Lung microvascular endothelial cell (primary cell): ENCODE results near the gene PRDM5. TPM values are rescaled to one million over a fixed set of nuclear protein-coding genes. Genes with fewer than 3 reads are reported as not detected.
A peak's percentile ranks its signal among the peaks of the same experiment; 100 is the strongest.

ENCODE experiments used
- DNase-seq, 2 donors: peaks; one replicate each; pipeline versions ENCODE4 v3.0.0 to v3.0.0-alpha.2; 2010; ENCODE audit warnings: low read depth in 2 of 2
- total RNA-seq: library from RNA; depleted of rRNA; stranded (reverse); fragments of >200 nt; gene quantifications from 2 replicates; pipeline ENCODE4 v1.2.1, GENCODE V29; 2014

The PRDM5 gene
- total RNA-seq, 1 donor from 2014 or later = 6.2 TPM

DNA sequence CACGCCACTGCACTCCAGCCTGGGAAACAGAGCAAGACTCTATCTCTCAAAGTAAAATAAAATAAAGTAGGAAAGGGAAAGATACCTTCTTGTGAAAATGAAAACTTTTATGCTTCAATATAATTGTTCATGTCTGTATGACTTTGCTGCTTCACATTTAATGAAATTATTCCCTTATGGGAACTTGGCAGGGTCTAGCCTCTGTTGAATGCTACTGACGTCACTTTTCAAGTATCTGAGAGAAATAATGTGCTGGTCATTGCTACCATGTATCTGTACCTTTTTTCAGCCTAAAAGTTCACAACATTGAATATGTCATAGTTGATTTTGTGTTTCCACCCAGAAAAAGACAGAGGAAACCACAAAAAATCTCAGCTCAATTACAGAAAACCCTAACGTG, 65.2 kb downstream of the PRDM5 start:
- DNase-seq = no peak

DNA sequence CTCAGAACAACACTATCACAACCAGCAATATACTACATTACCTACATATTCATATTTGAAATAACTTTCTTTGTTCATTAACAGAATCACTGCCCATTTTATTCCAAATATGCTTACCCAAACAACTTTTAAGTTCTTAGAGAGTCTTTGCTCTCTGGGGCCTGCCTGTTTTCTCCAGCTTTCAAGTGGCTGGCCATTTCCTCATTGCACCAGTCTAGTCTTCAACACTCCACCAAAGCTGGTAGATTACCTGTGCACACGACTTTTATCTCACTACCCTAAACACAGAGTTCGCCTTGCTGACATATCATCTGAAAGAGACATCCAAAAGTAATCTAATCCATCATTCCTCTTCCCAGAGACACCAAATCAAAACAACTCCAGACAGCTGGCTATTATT, 66.2 kb downstream of the PRDM5 start:
- no peak for DNase-seq

DNA sequence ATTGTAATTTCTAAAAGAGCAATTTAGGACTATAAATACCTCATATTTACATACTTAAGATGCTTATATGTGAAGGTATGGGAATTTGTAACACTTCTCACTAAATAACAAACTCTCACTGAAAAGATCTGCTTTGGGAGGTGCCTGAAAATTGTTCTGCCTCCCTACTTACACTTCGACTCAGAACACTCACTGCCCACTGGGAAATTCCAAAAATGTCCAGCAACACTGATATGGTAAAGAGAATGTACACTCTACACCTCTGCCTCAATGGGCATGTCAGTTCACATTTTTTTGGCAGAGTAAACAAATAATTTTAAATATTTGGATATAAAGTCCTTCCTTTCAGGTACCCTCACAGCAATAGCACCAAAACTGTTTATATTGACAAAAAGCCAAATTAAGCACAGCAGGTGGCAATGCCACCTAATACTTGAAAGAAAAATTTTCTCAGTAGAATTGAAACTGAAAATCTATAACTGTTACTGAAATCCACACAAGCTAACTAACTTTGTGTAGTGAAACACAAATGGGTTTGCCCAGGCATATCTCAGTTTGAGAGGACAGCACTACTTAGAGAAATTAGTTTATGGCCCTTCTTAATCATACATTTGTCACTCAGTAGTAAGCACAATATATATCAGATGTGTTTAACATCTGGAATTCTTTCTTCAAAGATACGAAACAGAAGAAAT, 67.1 kb downstream of the PRDM5 start:
- no peak for DNase-seq

DNA sequence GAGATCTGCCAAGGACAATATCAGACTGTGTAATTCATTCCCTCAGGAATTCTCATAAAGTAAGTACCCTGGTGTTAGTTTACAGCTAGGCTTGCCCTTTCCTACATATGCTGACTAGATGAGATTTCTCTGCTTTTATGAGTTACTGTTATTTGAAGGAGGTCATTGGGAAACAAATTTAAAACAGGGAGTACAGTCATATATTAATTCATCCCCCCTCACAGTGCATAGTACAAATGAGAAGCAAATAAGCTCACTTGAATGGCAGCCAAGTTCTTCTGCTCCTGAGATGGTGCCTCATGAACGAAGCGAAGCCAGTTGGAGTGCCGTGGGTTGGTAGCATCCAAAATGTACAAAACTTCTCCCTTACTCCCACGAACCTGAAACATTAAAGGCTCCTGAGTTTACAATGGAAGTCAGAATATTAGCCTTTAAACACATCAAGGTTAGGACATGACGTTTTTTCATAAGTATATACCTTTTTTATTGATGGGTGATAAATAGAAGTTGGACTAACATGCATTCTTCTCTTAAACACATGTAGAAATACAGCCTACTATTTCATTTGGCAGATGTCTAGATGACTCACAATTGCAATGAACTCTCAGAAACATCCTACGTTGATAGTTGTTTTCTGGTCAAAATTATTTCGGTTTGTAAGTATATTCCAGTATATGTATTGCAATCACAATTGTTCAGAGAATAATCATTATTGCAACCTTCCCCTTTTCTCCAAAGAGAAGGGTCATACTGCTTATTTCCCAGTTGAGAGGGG, 69.2 kb downstream of the PRDM5 start:
- no peak for DNase-seq

DNA sequence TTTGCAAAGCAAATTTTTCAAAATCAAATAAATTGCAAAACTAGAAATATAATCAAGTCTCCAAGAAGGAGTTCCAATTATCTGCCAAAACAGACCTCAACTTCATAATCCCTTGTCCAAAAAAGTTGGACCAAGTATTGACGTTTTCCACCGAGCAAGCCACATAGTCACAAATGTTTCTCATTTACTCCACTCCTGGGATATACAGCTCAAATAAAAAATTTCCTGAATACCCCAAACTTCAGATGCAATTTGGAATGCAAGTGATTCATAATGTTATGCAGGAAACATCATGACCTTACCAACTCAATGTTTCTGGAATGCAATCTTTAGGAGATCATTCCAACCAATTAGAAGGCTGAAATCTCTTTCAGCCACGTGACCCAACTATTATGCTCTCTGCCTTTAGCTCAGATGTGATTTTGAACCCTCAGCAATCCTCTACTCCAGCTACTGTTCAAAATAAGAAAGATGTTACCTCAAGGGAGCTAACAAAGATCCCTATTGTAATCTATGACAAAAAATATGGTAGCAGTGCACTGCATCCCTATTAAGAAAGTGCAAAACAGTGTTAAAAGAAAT, 72.4 kb downstream of the PRDM5 start:
- DNase-seq = peak; percentile 6 to 38

DNA sequence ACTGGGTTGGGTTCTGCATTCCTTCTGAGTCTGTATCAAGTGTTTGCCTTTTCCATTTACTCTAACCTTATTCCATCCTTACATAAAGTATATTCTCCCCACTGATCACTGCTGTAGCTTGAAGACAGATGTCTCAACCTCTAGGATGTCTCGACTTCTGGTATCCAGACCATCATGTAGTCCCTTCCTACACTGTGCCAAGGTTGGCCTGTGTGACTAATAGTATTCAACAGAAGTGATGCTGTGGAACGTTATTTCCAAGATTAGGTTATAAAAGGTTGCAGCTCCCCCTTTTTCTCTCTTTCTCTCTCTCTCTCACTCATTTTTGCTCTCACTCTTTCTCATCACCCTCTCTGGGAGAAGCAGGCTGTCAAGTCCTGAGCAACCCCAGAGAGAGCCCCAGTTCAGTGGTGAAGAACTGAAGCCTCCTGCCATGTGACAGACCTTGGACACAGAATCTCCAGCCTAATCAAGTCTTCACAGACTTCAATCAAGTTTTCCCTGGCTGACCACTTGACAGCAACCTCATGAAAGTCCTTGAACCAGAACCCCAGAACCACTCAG, 75.4 kb downstream of the PRDM5 start:
- no peak for DNase-seq

DNA sequence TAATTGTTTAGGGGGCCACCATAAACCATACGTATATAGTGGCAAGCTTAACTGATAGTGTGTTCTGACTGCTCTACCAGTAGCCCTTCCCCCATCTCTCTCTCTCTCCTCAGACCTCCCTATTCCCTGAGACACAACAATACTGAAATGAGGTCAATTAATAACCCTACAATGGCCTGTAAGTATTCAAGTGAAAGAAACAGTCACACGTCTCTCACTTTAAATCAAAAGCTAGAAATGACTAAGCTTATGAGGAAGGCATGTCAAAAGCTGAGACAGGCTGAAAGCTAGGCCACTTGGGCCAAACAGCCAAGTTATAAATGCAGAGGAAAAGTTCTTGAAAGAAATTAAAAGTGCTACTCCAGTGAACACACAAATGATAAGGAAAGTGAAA, 78.0 kb downstream of the PRDM5 start:
- DNase-seq = no peak

DNA sequence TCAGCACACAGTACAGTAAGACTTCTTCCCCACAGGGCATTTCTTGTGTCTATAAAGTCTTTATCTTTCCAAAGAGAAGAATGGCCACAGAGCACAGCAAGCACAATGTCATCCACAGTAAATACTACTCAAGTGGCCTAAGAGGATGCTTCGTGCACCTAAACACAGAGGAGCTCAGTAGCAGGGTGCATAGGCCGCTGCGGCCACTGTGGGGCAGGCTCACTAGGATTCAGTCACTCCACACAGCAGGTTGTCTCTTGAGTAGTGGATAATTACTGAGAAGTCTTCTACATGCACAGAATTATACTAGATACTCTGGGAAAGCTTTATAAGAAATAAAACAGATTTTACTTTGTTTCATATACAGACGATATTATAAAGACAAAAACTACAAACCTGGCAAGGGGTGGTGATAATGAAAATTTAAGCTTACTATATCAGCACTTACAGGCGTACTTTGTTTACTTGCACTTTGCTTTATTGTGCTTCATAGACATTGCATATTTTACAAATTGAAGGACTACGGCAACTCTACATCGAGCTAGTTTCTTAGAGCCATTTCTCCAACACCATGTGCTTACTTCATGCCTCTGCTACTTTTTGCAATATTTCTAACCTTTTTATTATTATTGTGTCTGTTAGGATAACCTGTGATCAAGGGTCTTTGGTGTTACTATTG, 78.5 kb downstream of the PRDM5 start:
- DNase-seq = no peak

DNA sequence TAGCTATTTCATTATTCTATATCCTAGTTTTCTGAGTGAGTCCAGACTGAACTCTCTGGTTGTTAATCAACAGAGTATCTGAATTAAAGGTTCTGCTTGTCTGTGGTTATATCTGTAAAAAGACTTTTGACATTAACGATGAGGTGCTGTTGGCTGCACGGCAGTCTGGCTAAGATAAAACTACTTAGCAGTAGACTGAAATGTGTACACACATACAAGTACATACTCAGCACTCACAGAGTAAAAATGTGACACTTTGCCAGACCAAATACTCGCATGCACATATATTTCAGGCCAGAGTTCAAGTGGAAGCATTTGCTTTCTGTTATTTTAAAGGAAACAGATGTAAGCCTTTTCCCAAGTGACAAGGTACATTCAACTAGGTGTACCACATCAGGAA, 80.5 kb downstream of the PRDM5 start:
- DNase-seq = peak in 1 of 2 donors; percentile 55

DNA sequence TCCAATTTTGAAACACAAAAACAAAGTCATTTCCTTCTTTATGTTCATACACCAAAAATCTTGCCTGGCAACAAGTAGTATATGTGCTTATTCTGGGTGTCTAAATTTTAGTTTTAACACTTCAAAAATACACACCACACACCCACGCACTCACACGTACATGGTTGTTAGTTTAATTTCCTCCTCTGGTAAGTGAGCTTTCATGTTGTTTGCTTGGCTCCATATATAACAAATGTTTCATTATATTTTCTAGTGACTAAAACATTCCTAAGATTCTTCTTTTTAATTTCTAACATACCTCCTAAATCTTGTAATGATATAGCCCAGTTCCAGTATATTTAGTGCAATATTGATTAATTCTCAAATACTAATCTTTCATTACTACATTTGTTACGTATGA, 80.9 kb downstream of the PRDM5 start:
- no peak for DNase-seq

DNA sequence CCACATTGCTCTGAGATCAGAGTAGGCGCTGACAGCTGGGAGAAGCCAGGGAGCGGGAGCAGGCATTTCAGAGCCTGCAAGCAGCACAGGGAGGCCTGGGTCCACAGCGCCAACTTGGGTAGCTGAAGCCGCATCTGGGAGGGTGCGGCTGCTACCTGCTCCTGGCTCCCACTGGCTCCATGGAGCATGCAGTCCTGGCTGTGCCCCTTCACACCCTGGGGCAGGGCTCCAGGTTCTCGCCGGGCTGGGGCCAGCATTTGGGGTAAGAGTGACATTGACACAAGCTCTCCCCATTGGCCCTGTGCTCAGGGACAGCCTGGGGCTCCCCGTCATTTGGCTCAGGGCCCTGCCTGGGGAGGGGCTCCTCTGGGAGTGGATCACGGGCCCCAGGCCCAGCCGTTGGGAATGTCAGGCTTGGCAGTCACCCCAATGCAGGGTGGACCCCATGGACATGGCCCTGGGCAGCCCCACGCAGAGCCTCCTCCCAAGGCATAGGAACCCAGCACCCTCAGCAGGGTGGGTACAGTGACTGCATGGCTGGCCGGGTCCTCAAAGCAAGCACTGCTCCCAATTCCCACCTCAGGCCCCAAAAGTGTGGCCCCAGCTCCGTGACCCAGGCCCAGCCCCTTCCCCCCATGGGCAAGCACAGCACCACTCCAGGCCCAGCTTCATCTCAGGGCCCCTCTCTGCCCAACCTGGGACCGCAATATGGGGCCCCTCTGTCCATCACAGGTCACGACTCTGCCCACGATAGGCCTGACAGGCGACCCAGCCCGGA, 82.4 kb downstream of the PRDM5 start:
- DNase-seq = no peak

DNA sequence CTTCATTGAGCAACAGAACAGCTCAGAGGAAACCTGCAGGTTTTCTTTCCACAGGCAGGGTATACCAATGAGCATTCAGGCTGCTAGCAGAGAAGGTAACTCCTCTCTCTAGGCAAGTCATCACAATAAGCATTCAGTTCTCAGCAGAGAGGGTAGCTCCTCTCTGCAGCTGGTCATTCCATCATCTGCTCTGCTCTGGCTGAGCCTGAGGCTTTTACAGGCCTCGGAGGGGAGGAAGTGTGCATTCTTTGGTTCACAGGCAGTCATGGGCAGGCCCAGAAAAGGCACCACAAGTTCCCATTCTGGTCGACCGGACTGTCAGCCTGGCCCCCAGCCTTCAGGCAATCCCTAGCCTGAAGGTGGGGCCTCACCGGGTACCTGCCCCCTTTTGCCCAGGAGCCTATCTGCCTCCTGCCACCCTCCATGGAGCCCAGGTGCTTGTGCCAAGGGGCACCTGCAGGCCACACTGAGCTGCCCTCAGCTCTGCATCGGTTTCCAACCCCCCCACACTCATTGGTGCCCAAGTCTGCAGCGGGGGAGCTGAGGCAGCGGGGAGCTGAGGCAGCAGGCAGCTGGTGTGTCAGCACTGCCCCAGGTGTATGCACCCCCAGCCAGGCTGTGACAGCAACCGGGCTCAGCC, 83.1 kb downstream of the PRDM5 start:
- DNase-seq = no peak

DNA sequence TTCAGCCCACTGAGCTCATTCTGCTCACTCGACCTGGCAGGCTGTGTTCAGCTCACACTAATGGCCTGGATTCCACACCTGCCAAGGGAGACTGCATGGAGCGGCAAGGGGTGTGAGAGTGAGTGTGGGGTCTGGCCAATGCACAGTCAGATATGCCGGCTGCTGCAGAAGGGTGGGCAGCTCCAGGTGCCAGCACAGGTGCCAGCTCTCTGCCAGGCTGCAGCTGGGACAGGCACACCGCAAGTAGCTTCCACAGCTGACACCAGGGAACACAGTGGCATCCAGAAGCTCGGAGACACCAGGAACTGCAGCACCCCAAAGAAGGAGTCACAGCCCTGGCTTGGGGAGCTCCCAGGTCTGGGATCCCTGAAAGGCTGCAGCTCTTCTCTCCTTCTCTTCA, 83.7 kb downstream of the PRDM5 start:
- no peak for DNase-seq

DNA sequence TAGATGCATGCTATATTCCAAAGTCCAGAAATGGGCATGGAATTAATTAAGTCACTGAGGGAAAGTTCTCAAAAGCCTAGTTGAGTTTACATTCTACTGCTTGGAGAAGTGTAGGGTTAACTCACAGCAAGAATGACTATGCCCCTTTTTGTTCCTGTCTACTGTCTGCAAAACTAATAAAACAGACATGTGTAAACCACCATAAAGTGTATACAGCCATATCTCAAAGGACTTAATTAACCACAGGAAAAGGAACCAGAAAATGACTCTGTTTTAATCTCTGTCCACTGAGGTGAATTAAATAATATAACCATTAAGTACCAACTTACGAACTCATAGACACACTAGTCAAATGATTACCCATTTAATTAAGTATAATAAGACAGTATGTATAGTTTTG, 84.9 kb downstream of the PRDM5 start:
- DNase-seq = no peak

DNA sequence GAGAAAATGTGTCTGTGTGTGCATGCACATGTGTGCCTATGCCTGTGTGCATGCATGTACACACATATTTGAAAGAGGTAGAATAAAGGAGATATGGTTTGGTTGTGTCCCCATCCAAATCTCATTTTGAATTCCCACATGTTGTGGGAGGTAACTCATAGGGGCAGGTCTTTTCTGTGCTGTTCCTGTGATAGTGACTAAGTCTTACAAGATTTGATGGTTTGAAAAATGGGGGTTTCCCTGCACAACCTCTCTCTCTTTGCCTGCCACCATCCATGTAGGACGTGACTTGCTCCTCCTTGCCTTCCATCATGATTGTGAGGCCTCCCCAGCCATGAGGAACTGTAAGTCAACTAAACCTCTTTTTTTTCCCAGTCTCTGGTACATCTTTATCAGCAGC, 87.2 kb downstream of the PRDM5 start:
- DNase-seq = no peak

DNA sequence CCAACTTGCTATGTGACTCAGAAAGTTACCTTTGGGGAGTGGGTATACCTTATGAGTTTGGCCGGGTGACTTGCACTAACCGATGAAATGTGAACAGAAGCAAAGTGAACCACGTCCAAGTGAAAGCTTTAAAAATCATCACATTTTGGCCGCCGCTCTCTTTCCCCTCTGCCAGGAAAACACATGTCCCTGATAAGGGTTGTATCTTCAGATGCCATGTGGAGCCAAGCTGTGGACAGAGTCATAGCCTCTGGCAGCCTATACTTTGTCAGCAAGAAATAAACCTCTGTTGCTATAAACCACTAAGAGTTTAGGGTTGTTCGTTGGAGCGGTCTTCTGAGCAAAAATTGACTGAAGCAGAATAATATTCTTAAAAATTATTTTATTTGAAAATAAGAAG, 92.3 kb downstream of the PRDM5 start:
- peak in 1 of 2 donors; percentile 24 for DNase-seq

DNA sequence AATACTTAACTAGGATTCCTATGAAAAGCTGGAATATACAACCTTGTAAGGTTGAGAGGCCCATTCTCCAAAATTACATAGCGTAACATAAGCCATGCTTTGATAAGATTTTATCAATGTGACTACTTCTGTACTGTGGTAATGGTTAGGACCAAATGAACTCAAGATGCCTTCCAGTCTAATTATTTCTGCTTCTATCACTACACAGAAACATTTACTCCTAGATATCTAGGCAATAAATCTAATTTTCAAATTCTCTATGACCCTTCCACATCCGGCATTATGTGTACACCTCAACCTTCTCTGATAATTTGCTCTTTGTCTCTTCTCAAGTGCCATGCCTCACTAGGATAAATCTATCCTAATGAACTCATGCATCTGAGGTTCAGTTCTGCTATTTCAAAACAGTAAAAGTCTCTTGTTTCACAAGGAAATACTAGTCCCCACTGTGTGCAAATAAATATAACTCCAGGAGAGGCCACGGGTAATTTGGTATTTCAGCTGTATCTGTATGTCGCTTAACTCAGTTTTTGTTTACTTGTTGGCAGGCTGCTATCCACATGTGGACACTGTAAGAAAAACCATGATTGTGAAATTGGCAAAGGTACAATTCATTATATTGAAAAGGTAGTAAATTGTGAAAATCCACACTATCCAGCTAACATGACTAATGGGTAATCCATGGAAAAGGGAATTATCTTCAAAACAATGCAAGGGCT, 93.3 kb downstream of the PRDM5 start:
- DNase-seq = no peak

DNA sequence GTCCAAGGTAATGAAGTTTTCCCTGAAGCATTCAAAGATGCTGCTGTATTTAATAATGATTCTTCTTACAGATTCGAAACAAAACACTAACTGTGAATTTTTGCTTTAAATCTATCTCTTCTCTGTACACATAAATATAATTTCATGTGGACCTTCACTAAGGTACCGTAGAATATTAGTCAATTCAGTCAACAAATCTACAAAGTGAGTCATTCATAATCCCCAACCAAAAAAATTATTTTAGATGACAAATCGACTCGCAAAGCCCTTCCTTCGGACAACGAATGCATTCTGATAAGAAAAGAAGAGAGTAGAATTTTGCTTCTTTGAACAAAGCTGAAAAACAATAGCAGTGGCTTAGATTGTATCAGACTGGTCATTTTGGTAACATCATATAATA, 95.7 kb downstream of the PRDM5 start:
- no peak for DNase-seq

DNA sequence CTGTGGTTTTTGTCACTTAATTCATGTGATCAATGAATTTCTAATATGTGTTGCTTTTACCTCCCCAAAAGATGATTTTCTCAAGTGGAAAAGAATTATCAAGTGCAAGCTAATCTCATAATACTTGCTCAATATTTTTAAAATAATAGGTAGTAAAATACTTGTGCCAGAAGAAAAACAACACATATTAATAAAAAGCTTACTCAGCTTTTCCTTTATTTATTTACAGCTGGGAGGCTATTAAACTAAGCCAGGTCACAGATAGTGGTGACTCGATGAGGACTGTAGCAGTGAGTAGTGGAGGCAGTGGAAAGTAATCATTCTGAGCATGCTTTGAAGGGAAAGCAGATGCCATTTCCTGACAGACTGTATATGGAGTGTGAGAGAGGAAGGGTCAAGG, 96.1 kb downstream of the PRDM5 start:
- DNase-seq = no peak

DNA sequence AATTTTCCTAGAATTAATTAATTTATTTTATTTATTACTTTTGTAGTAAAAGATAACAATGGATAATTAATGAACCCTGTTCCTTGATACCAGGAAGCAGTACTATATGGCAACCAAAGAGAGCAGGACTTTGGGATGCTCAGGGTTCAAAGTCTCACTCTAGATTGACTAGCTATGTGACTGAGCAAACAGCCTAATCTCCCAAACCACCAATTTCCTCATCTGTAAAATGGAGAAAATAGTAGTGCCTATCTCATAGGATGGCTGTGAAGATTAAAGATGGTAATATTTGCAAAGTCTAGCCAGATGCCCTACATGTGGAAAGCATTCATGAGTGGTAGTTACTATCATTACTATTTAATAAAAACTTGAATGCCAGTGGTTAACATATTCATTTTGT, 97.6 kb downstream of the PRDM5 start:
- no peak for DNase-seq
